Mammary epithelial cell (primary cell): ENCODE data around the gene BCKDK.

Experiments
- CTCF ChIP-seq, 2 donors: IDR thresholded peaks in 1 of 2; conservative IDR thresholded peaks in 1 of 2; 2 replicates each; pipeline ENCODE4 v1.5.1; 2011 to 2012; ENCODE audit warnings: inconsistent platforms in 2 of 2, low read length in 2 of 2, mild to moderate bottlenecking in 2 of 2, control low read depth in 1 of 2, low read depth in 1 of 2; ENCODE audit not compliant: insufficient read depth in 1 of 2; ENCODE audit errors: extremely low read depth in 1 of 2
- EZH2 ChIP-seq: IDR thresholded peaks from 2 replicates; pipeline ENCODE4 v1.6.1; 2012; ENCODE audit warnings: low read length, inconsistent platforms, borderline replicate concordance

- no peak for TF ChIP-seq CTCF (conservative IDR thresholded peaks at IDR 0.05 in 1 of 2, IDR thresholded peaks at IDR 0.05 in 1 of 2; ENCODE audit: extremely low read depth in 1 of 2, insufficient read depth in 1 of 2, low read depth in 1 of 2, low read length in 2 of 2)
- no peak for TF ChIP-seq EZH2
Observed at GRCh38 chr16:31079342-31079944, 28.7 kb upstream of the BCKDK start.
